Fibroblast of villous mesenchyme (primary cell): ENCODE measurements around the gene KLLN. TPM values are rescaled to one million over a fixed set of nuclear protein-coding genes. Genes with fewer than 3 reads are reported as not detected.

Experiments
- DNase-seq: peaks from one replicate; pipeline ENCODE4 v3.0.0-alpha.2; 2010; ENCODE audit warnings: low read depth
- H3K4me3 ChIP-seq: 2 replicates; pipeline ENCODE4 v1.5.1; 2011; ENCODE audit warnings: low read depth, mild to moderate bottlenecking, low read length
- CTCF ChIP-seq: IDR thresholded peaks from 2 replicates; pipeline ENCODE4 v1.5.1; 2012; ENCODE audit warnings: low read depth, mild to moderate bottlenecking, low read length; ENCODE audit not compliant: insufficient read depth
- total RNA-seq: library from RNA; depleted of rRNA; stranded (reverse); fragments of >200 nt; gene quantifications from 2 replicates; pipeline ENCODE4 v1.2.3, GENCODE V29; 2012

Gene KLLN
- total RNA-seq, 1 donor, result 0.86 TPM

- no peak overlapping the region for H3K4me3 ChIP-seq
- TF ChIP-seq CTCF, result no peak
- DNase-seq, result peak; percentile 81
These were observed 17.3 kb downstream of the KLLN start for GRCh38 chr10:87846023-87846422.

- no peak overlapping the region for H3K4me3 ChIP-seq
- TF ChIP-seq CTCF, result no peak
- no peak for DNase-seq
These were observed 17.7 kb downstream of the KLLN start for GRCh38 chr10:87845624-87845998.

- peak; percentile 50 for DNase-seq
- H3K4me3 ChIP-seq, result no peak overlapping the region
- TF ChIP-seq CTCF, result no peak
These were observed 18.3 kb downstream of the KLLN start for GRCh38 chr10:87844837-87845623.

GRCh38 chr10:87843714-87844113 lies 19.6 kb downstream of the KLLN start:
- H3K4me3 ChIP-seq, result no peak overlapping the region
- no peak for DNase-seq
- no peak for TF ChIP-seq CTCF

GRCh38 chr10:87842776-87843497 lies 20.4 kb downstream of the KLLN start:
- no peak for TF ChIP-seq CTCF
- no peak overlapping the region for H3K4me3 ChIP-seq
- peak; percentile 76 for DNase-seq

GRCh38 chr10:87842220-87842641 lies 21.1 kb downstream of the KLLN start:
- no peak for TF ChIP-seq CTCF
- DNase-seq, result no peak
- H3K4me3 ChIP-seq, result no peak overlapping the region
